GM23338 (cell line): ENCODE measurements around the gene APOB.

Experiments
- EZH2 ChIP-seq: fragments of 200-600 bp; sonication (generic); IDR thresholded peaks from one replicate; pipeline ENCODE4 v1.8.0; 2017; ENCODE audit warnings: antibody characterized with exemption, mild to moderate bottlenecking, low read depth; ENCODE audit not compliant: unreplicated experiment
- EZH2phosphoT487 ChIP-seq: fragments of 200-600 bp; sonication (generic); IDR thresholded peaks from one replicate; pipeline ENCODE4 v1.8.1; 2018; ENCODE audit warnings: antibody characterized with exemption; ENCODE audit not compliant: unreplicated experiment
- JUNB ChIP-seq: IDR thresholded peaks from one replicate; pipeline ENCODE4 v1.6.1; 2016; ENCODE audit warnings: antibody characterized with exemption; ENCODE audit not compliant: unreplicated experiment
- NANOG ChIP-seq: IDR thresholded peaks from 2 replicates; pipeline ENCODE4 v1.6.1; 2016; ENCODE audit warnings: antibody characterized with exemption, borderline replicate concordance
- POLR2AphosphoS5 ChIP-seq: IDR thresholded peaks from 2 replicates; pipeline ENCODE4 v1.6.1; 2016; ENCODE audit warnings: antibody characterized with exemption, low read depth
- STAT1 ChIP-seq: IDR thresholded peaks from one replicate; pipeline ENCODE4 v1.6.1; 2016; ENCODE audit warnings: antibody characterized with exemption; ENCODE audit not compliant: unreplicated experiment
- ZNF114 ChIP-seq: fragments of 250-450 bp; sonication (Bioruptor Pico); IDR thresholded peaks from 2 replicates; pipeline ENCODE4 v1.5.0; 2020; ENCODE audit warnings: mild to moderate bottlenecking, moderate library complexity
- TF ChIP-seq, protein P1 (sequence below), 2 experiments: fragments of 200-600 bp in 1 of 2; sonication (generic) in 1 of 2; conservative IDR thresholded peaks; 2 replicates each; pipeline versions ENCODE4 v1.5.1 to v1.6.1; 2016 to 2017; ENCODE audit warnings: antibody characterized with exemption in 2 of 2, low read depth in 2 of 2, mild to moderate bottlenecking in 2 of 2, moderate library complexity in 1 of 2
- TF ChIP-seq, protein P2 (sequence below): IDR thresholded peaks from one replicate; pipeline ENCODE4 v1.6.1; 2018; ENCODE audit warnings: antibody characterized with exemption; ENCODE audit not compliant: unreplicated experiment

DNA sequence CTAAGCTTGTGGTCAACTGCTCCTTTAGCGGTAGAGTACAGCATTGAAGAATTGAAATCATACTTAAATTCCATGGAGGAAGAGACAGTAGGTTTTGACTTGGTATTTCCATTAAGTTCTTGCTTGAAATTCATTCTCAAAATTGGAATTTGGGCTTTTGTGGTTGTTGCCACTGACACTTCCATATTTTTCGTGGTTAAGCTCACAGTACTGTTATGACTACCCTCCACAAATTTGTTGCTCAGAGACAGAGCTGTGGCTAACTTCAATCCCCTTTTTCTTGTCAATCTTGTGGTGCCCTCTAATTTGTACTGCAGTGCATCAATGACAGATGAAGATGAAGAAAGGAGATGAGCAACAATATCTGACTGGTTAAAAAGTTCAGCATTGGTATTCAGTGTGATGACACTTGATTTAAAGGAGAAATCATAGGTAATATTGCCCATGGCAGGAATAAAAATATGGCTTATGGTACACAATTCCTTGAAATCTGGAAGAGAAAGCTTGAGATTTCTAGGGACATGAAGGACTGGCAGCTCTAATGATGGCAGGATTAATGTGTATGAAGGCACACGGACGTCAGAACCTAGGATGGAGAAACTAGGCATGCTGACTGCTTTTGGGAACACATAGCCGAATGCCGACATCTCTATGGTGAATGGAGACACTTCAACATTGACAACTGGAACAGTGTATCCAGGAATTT lies 37.3 kb downstream of the APOB start:
- TF ChIP-seq NANOG (no peak), EZH2 (no peak), STAT1 (no peak), ZNF114 (CRISPR knock-in tag) (no peak), EZH2phosphoT487 (no peak), POLR2AphosphoS5 (no peak), JUNB (no peak)
- TF ChIP-seq, protein P1, sequence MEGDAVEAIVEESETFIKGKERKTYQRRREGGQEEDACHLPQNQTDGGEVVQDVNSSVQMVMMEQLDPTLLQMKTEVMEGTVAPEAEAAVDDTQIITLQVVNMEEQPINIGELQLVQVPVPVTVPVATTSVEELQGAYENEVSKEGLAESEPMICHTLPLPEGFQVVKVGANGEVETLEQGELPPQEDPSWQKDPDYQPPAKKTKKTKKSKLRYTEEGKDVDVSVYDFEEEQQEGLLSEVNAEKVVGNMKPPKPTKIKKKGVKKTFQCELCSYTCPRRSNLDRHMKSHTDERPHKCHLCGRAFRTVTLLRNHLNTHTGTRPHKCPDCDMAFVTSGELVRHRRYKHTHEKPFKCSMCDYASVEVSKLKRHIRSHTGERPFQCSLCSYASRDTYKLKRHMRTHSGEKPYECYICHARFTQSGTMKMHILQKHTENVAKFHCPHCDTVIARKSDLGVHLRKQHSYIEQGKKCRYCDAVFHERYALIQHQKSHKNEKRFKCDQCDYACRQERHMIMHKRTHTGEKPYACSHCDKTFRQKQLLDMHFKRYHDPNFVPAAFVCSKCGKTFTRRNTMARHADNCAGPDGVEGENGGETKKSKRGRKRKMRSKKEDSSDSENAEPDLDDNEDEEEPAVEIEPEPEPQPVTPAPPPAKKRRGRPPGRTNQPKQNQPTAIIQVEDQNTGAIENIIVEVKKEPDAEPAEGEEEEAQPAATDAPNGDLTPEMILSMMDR (conservative IDR thresholded peaks at IDR 0.05; ENCODE audit: low read depth in 2 of 2) = no peak
- TF ChIP-seq, protein P2, sequence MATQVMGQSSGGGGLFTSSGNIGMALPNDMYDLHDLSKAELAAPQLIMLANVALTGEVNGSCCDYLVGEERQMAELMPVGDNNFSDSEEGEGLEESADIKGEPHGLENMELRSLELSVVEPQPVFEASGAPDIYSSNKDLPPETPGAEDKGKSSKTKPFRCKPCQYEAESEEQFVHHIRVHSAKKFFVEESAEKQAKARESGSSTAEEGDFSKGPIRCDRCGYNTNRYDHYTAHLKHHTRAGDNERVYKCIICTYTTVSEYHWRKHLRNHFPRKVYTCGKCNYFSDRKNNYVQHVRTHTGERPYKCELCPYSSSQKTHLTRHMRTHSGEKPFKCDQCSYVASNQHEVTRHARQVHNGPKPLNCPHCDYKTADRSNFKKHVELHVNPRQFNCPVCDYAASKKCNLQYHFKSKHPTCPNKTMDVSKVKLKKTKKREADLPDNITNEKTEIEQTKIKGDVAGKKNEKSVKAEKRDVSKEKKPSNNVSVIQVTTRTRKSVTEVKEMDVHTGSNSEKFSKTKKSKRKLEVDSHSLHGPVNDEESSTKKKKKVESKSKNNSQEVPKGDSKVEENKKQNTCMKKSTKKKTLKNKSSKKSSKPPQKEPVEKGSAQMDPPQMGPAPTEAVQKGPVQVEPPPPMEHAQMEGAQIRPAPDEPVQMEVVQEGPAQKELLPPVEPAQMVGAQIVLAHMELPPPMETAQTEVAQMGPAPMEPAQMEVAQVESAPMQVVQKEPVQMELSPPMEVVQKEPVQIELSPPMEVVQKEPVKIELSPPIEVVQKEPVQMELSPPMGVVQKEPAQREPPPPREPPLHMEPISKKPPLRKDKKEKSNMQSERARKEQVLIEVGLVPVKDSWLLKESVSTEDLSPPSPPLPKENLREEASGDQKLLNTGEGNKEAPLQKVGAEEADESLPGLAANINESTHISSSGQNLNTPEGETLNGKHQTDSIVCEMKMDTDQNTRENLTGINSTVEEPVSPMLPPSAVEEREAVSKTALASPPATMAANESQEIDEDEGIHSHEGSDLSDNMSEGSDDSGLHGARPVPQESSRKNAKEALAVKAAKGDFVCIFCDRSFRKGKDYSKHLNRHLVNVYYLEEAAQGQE = no peak
